Common myeloid progenitor, CD34-positive (primary cell): ENCODE data around the gene TUSC2.

Experiments used
- CTCF ChIA-PET: fragments of 350-600 bp; sonication (Branson Sonifier 250); formaldehyde crosslinking; loops from one replicate; lab custom pipeline; 2021; ENCODE audit warnings: antibody characterized with exemption; lab: Charles Lee
- POLR2A ChIA-PET: fragments of 350-600 bp; sonication (Branson Sonifier 250); formaldehyde crosslinking; loops from one replicate; lab custom pipeline; 2021; ENCODE audit warnings: antibody characterized with exemption; lab: Charles Lee
- DNase-seq, 3 donors: peaks; one replicate each; pipeline versions ENCODE4 v3.0.0 to v3.0.0-alpha.2; 2013
- H3K27ac ChIP-seq, 2 experiments: 1 replicate in 1 of 2; 2 replicates in 1 of 2; pipeline ENCODE4 v1.7.0; 2013; ENCODE audit warnings: inconsistent platforms in 2 of 2, low read length in 2 of 2, mild to moderate bottlenecking in 2 of 2, low read depth in 1 of 2, moderate library complexity in 1 of 2; ENCODE audit not compliant: severe bottlenecking in 2 of 2, insufficient read depth in 1 of 2, poor library complexity in 1 of 2
- H3K27me3 ChIP-seq, 5 experiments: replicated peaks in 2 of 5; 1 replicate in 3 of 5; 2 replicates in 2 of 5; pipeline versions ENCODE4 v1.6.1 to v1.7.0; 2013; ENCODE audit warnings: low read length in 4 of 5, mild to moderate bottlenecking in 2 of 5, moderate library complexity in 2 of 5, inconsistent platforms in 1 of 5; ENCODE audit not compliant: insufficient read depth in 5 of 5, control insufficient read depth in 4 of 5
- H3K36me3 ChIP-seq, 4 experiments: 1 replicate in 2 of 4; 2 replicates in 2 of 4; pipeline versions ENCODE4 v1.6.1 to v1.7.0; 2013; ENCODE audit warnings: low read length in 3 of 4, control low read depth in 1 of 4, mild to moderate bottlenecking in 1 of 4; ENCODE audit not compliant: control insufficient read depth in 4 of 4, insufficient read depth in 4 of 4
- H3K4me1 ChIP-seq, 4 experiments: 1 replicate in 3 of 4; 2 replicates in 1 of 4; pipeline versions ENCODE4 v1.6.1 to v1.7.1; 2013; ENCODE audit warnings: low read length in 3 of 4, mild to moderate bottlenecking in 3 of 4, control low read depth in 1 of 4, inconsistent platforms in 1 of 4, moderate library complexity in 1 of 4; ENCODE audit not compliant: control insufficient read depth in 4 of 4, insufficient read depth in 4 of 4; ENCODE audit errors: control extremely low read depth in 1 of 4
- H3K4me3 ChIP-seq, 7 experiments: 1 replicate in 4 of 7; 2 replicates in 3 of 7; pipeline versions ENCODE4 v1.5.1 to v1.7.0; 2013; ENCODE audit warnings: mild to moderate bottlenecking in 7 of 7, low read length in 6 of 7, moderate library complexity in 6 of 7, inconsistent platforms in 2 of 7, low read depth in 2 of 7, control low read depth in 1 of 7; ENCODE audit not compliant: insufficient read depth in 4 of 7, control insufficient read depth in 1 of 7; ENCODE audit errors: extremely low read depth in 1 of 7
- H3K9me3 ChIP-seq, 5 experiments: 1 replicate in 4 of 5; 2 replicates in 1 of 5; pipeline versions ENCODE4 v1.6.1 to v1.7.1; 2013; ENCODE audit warnings: low read length in 4 of 5, mild to moderate bottlenecking in 2 of 5, inconsistent platforms in 1 of 5, low read depth in 1 of 5, moderate library complexity in 1 of 5; ENCODE audit not compliant: control insufficient read depth in 4 of 5, insufficient read depth in 2 of 5; ENCODE audit errors: control extremely low read depth in 1 of 5
- WGBS: methylation state at CpG from one replicate; pipeline ENCODE4 v1.1.5; 2013; ENCODE audit not compliant: insufficient coverage; 5-methylcytosine and 5-hydroxymethylcytosine counted together

TUSC2 gene

GRCh38 chr3:50297384-50297775 lies 30.6 kb downstream of the TUSC2 start:
- Histone ChIP-seq H3K9me3 (no peaks in the 10 kb centered on the region), H3K4me3 (peak overlapping the region in 2 of 7 experiments; percentile 83 to 98), H3K27ac (peak overlapping the region in 1 of 2 experiments; percentile 86), H3K27me3 (no peaks in the 10 kb centered on the region), H3K4me1 (peaks cover 7 to 39% (median 39%) of the 10 kb centered on the region in 4 experiments), H3K36me3 (peaks cover 0 to 22% (median 9%) of the 10 kb centered on the region in 4 experiments)
- WGBS, result 100% methylated on average over 2 of the region's 2 CpGs
- ChIA-PET CTCF (interaction anchor here (0.6 to 5.5 kb wide), 9 partner anchors 9 to 72 kb away, joined by 3 to 46 read pairs (median 4); partner anchors contain the start of gene HYAL2), POLR2A (interaction anchor here (0.7 kb wide), 1 partner anchor 93 kb away, joined by 3 read pairs; no protein-coding TSS in a partner anchor)
- DNase-seq, result no peak

GRCh38 chr3:50296721-50297383 lies 31.2 kb downstream of the TUSC2 start:
- Histone ChIP-seq H3K27me3 (no peaks in the 10 kb centered on the region), H3K9me3 (no peaks in the 10 kb centered on the region), H3K36me3 (peaks cover 0 to 22% (median 9%) of the 10 kb centered on the region in 4 experiments), H3K27ac (no peak overlapping the region), H3K4me3 (no peak overlapping the region), H3K4me1 (peaks cover 7 to 40% (median 39%) of the 10 kb centered on the region in 4 experiments)
- POLR2A ChIA-PET, result interaction anchor here (0.7 kb wide), 1 partner anchor 92 kb away, joined by 3 read pairs; no protein-coding TSS in a partner anchor
- no peak for DNase-seq
- CTCF ChIA-PET, result interaction anchor here (0.6 to 5.5 kb wide), 8 partner anchors 8 to 72 kb away, joined by 3 to 46 read pairs (median 4); partner anchors contain the start of gene HYAL2
- 99% methylated on average over 17 of the region's 18 CpGs for WGBS

GRCh38 chr3:50295553-50296431 lies 32.2 kb downstream of the TUSC2 start:
- Histone ChIP-seq H3K27me3 (no peaks in the 10 kb centered on the region), H3K27ac (no peak overlapping the region), H3K9me3 (no peaks in the 10 kb centered on the region), H3K36me3 (peaks cover 0 to 22% (median 9%) of the 10 kb centered on the region in 4 experiments), H3K4me3 (no peak overlapping the region), H3K4me1 (peaks cover 10 to 51% (median 49%) of the 10 kb centered on the region in 4 experiments)
- ChIA-PET POLR2A (interaction anchor here (0.6 kb wide), 1 partner anchor 44 kb away, joined by 4 read pairs; no protein-coding TSS in a partner anchor), CTCF (interaction anchor here (0.9 to 5.5 kb wide), 3 partner anchors 21 to 28 kb away, joined by 4 to 46 read pairs (median 26); partner anchors contain the start of gene HYAL2)
- no peak for DNase-seq
- 100% methylated on average over 6 of the region's 8 CpGs for WGBS

GRCh38 chr3:50294492-50295403 lies 33.3 kb downstream of the TUSC2 start:
- Histone ChIP-seq H3K27ac (no peak overlapping the region), H3K9me3 (no peaks in the 10 kb centered on the region), H3K27me3 (no peaks in the 10 kb centered on the region), H3K4me1 (peaks cover 5 to 47% (median 43%) of the 10 kb centered on the region in 4 experiments), H3K4me3 (no peak overlapping the region), H3K36me3 (peaks cover 0 to 32% (median 12%) of the 10 kb centered on the region in 4 experiments)
- CTCF ChIA-PET, result interaction anchor here (0.5 to 5.5 kb wide), 5 partner anchors 15 to 51 kb away, joined by 3 to 26 read pairs (median 4); no protein-coding TSS in a partner anchor
- WGBS, result 100% methylated on average over 16 of the region's 22 CpGs
- no peak for DNase-seq
- POLR2A ChIA-PET, result interaction anchor here (0.6 kb wide), 2 partner anchors 45 to 53 kb away, joined by 3 to 4 read pairs; no protein-coding TSS in a partner anchor

- DNase-seq, result no peak
- ChIA-PET CTCF (interaction anchor here (0.7 to 1.1 kb wide), 2 partner anchors 15 to 25 kb away, joined by 3 read pairs; no protein-coding TSS in a partner anchor), POLR2A (no interaction called here)
- 100% methylated on average over 2 of the region's 4 CpGs for WGBS
- peaks cover 5 to 44% (median 40%) of the 10 kb centered on the region in 4 experiments for H3K4me1 ChIP-seq
- peaks cover 0 to 38% (median 18%) of the 10 kb centered on the region in 4 experiments for H3K36me3 ChIP-seq
- no peak overlapping the region for H3K4me3 ChIP-seq
- no peaks in the 10 kb centered on the region for H3K27me3 ChIP-seq
- no peaks in the 10 kb centered on the region for H3K9me3 ChIP-seq
- no peak overlapping the region for H3K27ac ChIP-seq
These were observed 33.9 kb downstream of the TUSC2 start for GRCh38 chr3:50294089-50294488.
